Lower leg skin (tissue), 4 donors: ENCODE measurements around the gene PDLIM3. TPM values are rescaled to one million over a fixed set of nuclear protein-coding genes. Genes with fewer than 3 reads are reported as not detected.
"Not testable (repeated sequence)": the region's sequence is repeated elsewhere in the genome, so short reads cannot be mapped to it uniquely, and the experiment has no call there.

Experiments
- DNase-seq, 2 donors: peaks; one replicate each; pipeline ENCODE4 v3.0.0-alpha.2; 2019; ENCODE audit warnings: low spot score in 2 of 2
- H3K4me3 ChIP-seq: fragments of 200-600 bp; sonication (generic); 2 replicates; pipeline ENCODE4 v1.5.1; 2017; ENCODE audit warnings: mild to moderate bottlenecking, low read depth; ENCODE audit not compliant: poor library complexity, severe bottlenecking
- POLR2A ChIP-seq, 2 donors: fragments of 450-650 bp; IDR thresholded peaks; one replicate each; pipeline ENCODE4 v1.6.1; 2016 to 2017; ENCODE audit warnings: antibody characterized with exemption in 2 of 2, mild to moderate bottlenecking in 1 of 2, moderate library complexity in 1 of 2
- WGBS, 2 donors: methylation state at CpG; one replicate each; pipeline ENCODE4 v1.1.5; 2018; 5-methylcytosine and 5-hydroxymethylcytosine counted together
- intact Hi-C: fragments of 100-400 bp; cut with DNase I; formaldehyde crosslinking; loops from one replicate; pipeline ENCODE4 v1.15.0; 2023; ENCODE audit warnings: low total_unique reads
- total RNA-seq, 4 donors: library from RNA; depleted of rRNA; stranded (reverse); fragments of >200 nt; gene quantifications; one replicate each; pipeline ENCODE4 v1.1.0, GENCODE V29; 2016
- TF ChIP-seq, protein P1 (sequence below), 3 donors: fragments of 450-650 bp; IDR thresholded peaks; one replicate each; pipeline ENCODE4 v1.5.1; 2016; ENCODE audit warnings: antibody characterized with exemption in 3 of 3, mild to moderate bottlenecking in 3 of 3, moderate library complexity in 2 of 3

The PDLIM3 gene
- total RNA-seq, 4 donors from 2014 or later: 10.7 to 25.2 (median 21.2) TPM

DNA sequence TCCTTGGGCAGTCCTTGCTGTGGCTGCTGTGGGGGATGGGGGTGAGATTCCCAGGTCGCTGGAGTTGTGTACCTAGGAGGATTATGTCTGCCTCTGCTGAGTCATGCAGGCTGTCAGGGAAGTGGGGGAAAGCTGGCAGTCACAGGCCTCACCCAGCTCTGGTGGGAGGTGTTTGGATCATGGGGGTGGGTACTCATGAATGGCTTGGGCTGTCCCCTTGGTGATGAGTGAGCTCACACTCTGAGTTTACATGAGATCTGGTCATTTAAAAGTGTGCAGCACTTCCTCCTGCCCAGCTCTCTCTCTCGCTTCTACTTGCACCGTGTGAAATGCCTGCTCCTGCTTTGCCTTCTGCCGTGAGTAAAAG is 24.6 kb upstream of the PDLIM3 start:
- 56 to 60% methylated on average over 4 of the region's 4 CpGs for WGBS, 2 donors
- intact Hi-C loops: no loop called here
- peak in 1 of 2 donors; percentile 81 for DNase-seq
- no peak overlapping the region for H3K4me3 ChIP-seq
- TF ChIP-seq POLR2A (IDR thresholded peaks at IDR 0.05): no peak
- TF ChIP-seq, protein P1, sequence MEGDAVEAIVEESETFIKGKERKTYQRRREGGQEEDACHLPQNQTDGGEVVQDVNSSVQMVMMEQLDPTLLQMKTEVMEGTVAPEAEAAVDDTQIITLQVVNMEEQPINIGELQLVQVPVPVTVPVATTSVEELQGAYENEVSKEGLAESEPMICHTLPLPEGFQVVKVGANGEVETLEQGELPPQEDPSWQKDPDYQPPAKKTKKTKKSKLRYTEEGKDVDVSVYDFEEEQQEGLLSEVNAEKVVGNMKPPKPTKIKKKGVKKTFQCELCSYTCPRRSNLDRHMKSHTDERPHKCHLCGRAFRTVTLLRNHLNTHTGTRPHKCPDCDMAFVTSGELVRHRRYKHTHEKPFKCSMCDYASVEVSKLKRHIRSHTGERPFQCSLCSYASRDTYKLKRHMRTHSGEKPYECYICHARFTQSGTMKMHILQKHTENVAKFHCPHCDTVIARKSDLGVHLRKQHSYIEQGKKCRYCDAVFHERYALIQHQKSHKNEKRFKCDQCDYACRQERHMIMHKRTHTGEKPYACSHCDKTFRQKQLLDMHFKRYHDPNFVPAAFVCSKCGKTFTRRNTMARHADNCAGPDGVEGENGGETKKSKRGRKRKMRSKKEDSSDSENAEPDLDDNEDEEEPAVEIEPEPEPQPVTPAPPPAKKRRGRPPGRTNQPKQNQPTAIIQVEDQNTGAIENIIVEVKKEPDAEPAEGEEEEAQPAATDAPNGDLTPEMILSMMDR (IDR thresholded peaks at IDR 0.05): no peak

DNA sequence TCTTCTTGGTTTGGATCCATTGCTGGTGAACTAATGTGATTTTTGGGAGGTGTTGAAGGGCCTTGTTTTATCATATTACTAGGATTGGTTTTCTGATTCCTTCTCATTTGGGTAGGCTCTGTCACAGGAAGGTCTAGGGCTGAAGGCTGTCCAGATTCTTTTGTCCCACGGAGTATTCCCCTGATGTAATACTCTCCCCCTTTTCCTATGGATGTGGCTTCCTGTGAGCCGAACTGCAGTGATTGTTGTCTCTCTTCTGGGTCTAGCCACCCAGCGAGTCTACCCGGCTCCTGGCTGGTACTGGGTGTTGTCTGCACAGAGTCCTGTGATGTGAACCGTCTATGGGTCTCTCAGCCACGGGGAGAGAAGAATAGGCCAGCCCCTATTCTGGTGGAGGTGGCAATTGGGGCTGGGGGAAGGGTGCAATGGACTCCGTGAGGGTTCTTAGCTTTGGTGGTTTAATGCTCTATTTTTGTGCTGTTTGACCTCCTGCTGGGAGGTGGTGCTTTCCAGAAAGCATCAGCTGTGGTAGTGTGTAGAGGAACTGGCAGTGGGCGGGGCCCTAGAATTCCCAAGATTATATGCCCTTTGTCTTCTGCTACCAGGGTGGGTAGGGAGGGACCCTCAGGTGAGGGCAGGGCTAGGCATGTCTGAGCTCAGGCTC is 24.1 kb upstream of the PDLIM3 start:
- peak in 1 of 2 donors; percentile 43 for DNase-seq
- H3K4me3 ChIP-seq, intact Hi-C loops: not testable (repeated sequence)
- 60 to 73% methylated on average over 8 of the region's 8 CpGs for WGBS, 2 donors

DNA sequence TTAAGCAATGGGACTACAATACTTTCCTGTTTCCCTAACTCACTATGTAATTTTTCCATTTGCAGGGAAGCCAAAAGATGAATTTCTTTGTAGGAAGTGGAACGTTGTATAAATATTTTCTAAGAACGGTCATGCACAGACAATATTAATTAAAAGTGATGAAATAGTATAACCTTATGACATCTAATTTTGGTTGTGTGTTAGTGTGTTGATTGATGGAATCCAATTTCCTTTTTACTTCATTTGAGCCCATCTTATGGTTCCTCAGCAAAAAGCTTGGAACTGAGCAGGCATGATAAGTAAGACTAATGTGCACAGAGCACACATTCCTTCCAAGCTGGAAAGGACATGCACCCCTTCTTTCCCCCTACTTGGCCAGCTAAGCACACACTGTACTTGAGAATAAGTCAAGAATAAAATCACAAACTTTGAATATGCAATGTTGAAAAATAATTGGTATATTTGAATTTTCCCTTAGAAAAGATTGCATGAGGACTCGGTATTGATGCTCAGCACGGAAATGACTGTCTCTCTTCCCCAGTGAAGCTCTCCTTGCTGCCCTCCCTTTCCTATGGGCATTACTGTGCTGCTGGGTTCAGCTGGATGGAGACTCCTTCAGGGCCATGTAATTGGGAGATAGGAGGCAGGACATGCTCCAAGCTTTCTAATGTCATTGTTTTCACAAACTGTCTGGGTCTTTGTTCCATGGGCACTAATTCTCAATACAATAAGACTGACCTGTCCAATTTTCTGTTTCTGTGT is 19.2 kb upstream of the PDLIM3 start:
- no peak for DNase-seq
- H3K4me3 ChIP-seq: no peak overlapping the region
- TF ChIP-seq POLR2A (IDR thresholded peaks at IDR 0.05): no peak
- TF ChIP-seq, protein P1 (IDR thresholded peaks at IDR 0.05): no peak
- intact Hi-C loops: no loop called here
- 52 to 54% methylated on average over 4 of the region's 4 CpGs for WGBS, 2 donors

DNA sequence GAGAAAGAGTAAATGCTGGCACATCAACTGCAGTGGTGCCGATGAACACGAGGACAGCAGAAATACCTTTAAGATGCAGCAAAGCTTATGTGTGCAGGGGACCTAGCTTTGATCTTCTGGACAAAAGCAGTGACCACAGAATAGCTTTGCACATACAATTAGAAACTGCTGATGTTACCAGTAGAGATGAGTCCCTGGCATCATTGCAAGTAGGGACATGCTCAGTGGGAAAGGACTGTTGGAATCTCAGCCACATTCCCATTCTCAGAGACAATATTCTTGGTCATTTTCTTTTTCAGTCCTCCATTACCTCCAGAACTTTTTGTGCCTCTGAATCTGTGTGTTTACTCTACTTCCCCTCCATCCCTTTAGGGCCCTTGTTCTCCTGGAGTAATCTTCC is 16.9 kb upstream of the PDLIM3 start:
- DNase-seq: no peak
- intact Hi-C loops: no loop called here
- no peak for TF ChIP-seq POLR2A (IDR thresholded peaks at IDR 0.05)
- TF ChIP-seq, protein P1 (IDR thresholded peaks at IDR 0.05): no peak
- 77 to 81% methylated on average over 2 of the region's 2 CpGs for whole genome bisulfite sequencing, 2 donors
- no peak overlapping the region for H3K4me3 ChIP-seq

DNA sequence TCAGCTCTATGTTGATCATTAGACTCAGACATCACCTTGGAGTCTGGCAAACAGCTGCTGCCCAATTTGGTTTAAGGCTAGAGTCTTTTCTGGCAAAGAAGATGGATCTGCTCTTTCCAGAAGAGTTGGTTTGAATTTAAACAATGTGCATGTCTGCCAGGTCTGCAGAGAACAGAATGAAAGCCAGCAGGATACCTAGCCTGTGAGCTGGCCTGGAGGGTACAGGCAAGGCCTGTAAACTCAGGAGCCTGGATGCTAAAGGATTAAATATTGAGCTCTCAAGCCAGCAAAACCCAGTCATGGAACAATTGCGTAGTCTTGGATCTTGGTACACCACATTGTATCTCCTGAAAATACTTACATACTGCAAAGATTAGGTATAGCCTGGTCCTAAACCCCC is 15.6 kb upstream of the PDLIM3 start:
- no peak for DNase-seq
- 59 to 93% methylated on average over 1 of the region's 1 CpG for WGBS, 2 donors
- TF ChIP-seq POLR2A (IDR thresholded peaks at IDR 0.05): no peak
- intact Hi-C loops: no loop called here
- no peak overlapping the region for H3K4me3 ChIP-seq

DNA sequence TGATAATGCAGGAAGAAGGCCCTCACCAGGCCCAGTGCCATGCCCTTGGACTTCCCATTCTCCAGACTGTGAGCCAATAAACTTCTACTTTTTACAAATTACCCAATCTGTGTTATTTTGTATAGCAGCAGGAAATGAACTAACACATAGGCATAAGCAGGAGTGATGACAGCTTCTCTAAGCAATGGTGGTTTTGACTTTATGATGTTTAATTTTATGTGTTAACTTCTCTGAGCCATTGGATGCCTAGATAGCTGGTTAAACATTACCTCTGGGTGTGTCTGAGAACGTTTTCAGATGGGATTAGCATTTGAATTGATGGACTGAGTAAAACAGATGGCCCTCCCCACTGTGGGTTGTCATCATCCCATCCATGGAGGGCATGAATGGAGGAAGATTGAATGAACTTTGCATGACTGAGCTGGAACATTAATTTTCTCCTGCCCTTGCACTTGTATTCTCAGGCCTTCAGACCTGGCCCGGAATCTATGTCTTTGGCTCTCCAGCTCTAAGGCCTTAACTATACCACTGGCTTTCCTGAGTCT is 13.9 kb upstream of the PDLIM3 start:
- no peak for DNase-seq
- TF ChIP-seq, protein P1 (IDR thresholded peaks at IDR 0.05): no peak
- TF ChIP-seq POLR2A (IDR thresholded peaks at IDR 0.05): no peak
- no peak overlapping the region for H3K4me3 ChIP-seq
- WGBS, 2 donors: 59 to 60% methylated on average over 2 of the region's 2 CpGs
- intact Hi-C loops: no loop called here
